HUES48 (cell line): ENCODE data around the gene SEL1L3.

Source experiments
- H3K27ac ChIP-seq: one replicate; pipeline ENCODE4 v1.7.0; 2013; ENCODE audit warnings: low read depth, low read length, inconsistent platforms
- H3K27me3 ChIP-seq: 2 replicates; pipeline ENCODE4 v1.6.1; 2013; ENCODE audit warnings: mild to moderate bottlenecking, low read length; ENCODE audit not compliant: control insufficient read depth, insufficient read depth
- H3K36me3 ChIP-seq: 2 replicates; pipeline ENCODE4 v1.6.1; 2013; ENCODE audit warnings: low read length; ENCODE audit not compliant: control insufficient read depth, insufficient read depth
- H3K4me1 ChIP-seq: 2 replicates; pipeline ENCODE4 v1.6.1; 2013; ENCODE audit warnings: mild to moderate bottlenecking, low read length; ENCODE audit not compliant: control insufficient read depth, insufficient read depth
- H3K4me3 ChIP-seq: 2 replicates; pipeline ENCODE4 v1.5.1; 2013; ENCODE audit warnings: mild to moderate bottlenecking, low read depth, low read length
- H3K9ac ChIP-seq: 2 replicates; pipeline ENCODE4 v1.6.1; 2013; ENCODE audit warnings: mild to moderate bottlenecking, low read depth, low read length, moderate library complexity
- H3K9me3 ChIP-seq: 2 replicates; pipeline ENCODE4 v1.6.1; 2013; ENCODE audit warnings: low read length; ENCODE audit not compliant: control insufficient read depth, insufficient read depth

Gene SEL1L3

DNA sequence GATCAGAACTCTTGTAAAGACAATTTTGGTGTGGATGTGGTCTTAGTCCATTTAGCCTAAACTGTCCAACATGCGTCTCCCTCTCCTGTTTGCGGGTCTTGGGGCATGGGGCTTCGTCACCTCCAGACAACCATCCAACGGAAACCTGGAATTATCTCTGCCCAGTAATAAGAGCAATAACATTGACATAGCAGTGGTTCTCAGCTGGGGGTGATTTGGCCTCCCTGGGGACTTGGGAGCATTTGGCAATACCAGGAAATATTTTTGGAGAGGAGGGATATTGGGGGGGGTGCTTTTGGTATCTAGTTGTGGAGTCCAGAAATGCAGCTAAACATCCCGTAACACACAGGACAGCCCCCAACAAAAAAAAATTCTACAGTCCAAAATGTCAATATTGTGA is 47.2 kb downstream of the SEL1L3 start:
- H3K27ac ChIP-seq, result no peak overlapping the region
- no peak overlapping the region for H3K4me3 ChIP-seq
- H3K4me1 ChIP-seq, result peaks cover 31% of the 10 kb centered on the region
- H3K9ac ChIP-seq, result no peak overlapping the region
- no peaks in the 10 kb centered on the region for H3K9me3 ChIP-seq
- H3K36me3 ChIP-seq, result peaks cover 45% of the 10 kb centered on the region
- peaks cover 24% of the 10 kb centered on the region for H3K27me3 ChIP-seq

- H3K27ac ChIP-seq, result peak overlapping the region; percentile 74
- H3K36me3 ChIP-seq, result peaks cover 36% of the 10 kb centered on the region
Observed at GRCh38 chr4:25814301-25815136, 48.3 kb downstream of the SEL1L3 start.

GRCh38 chr4:25813448-25814106 is 49.2 kb downstream of the SEL1L3 start:
- peak overlapping the region; percentile 74 for H3K27ac ChIP-seq
- H3K27me3 ChIP-seq, result peaks cover 34% of the 10 kb centered on the region
- peaks cover 33% of the 10 kb centered on the region for H3K4me1 ChIP-seq
- H3K9ac ChIP-seq, result no peak overlapping the region
- H3K36me3 ChIP-seq, result peaks cover 26% of the 10 kb centered on the region
- peak overlapping the region; percentile 2; the same call in 1 of the 2 replicates for H3K4me3 ChIP-seq
- H3K9me3 ChIP-seq, result no peaks in the 10 kb centered on the region

More at GRCh38 chr4:25814301-25815136, 48.3 kb downstream of the SEL1L3 start:
- Histone ChIP-seq H3K27me3 (peaks cover 34% of the 10 kb centered on the region), H3K4me3 (no peak overlapping the region), H3K9me3 (no peaks in the 10 kb centered on the region), H3K4me1 (peaks cover 32% of the 10 kb centered on the region), H3K9ac (no peak overlapping the region)

DNA sequence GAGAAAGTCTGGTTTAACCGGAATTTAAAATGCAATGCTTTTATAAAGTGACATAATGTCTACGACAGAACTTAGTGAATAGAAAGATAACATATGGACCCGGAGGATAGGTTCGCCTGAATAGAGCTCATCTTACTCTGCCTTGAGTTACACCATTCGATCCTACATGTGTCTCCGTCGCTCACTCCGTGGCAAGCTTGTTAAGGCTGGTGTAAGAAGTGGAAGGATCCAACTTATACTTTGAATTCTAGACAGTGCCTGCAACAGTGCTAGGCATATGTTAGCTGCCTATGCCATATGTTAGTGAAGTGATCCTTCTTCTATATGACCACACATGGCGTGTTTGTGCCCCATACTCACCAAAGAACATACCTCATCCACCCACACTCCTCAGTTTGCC is 50.9 kb downstream of the SEL1L3 start:
- H3K27me3 ChIP-seq, result peaks cover 34% of the 10 kb centered on the region
- H3K27ac ChIP-seq, result no peak overlapping the region
- H3K36me3 ChIP-seq, result peaks cover 10% of the 10 kb centered on the region; the same call in 1 of the 2 replicates
- no peaks in the 10 kb centered on the region for H3K9me3 ChIP-seq
- peaks cover 50% of the 10 kb centered on the region for H3K4me1 ChIP-seq
- no peak overlapping the region for H3K9ac ChIP-seq
- H3K4me3 ChIP-seq, result no peak overlapping the region

- H3K4me1 ChIP-seq, result peaks cover 55% of the 10 kb centered on the region
- peaks cover 5% of the 10 kb centered on the region; the same call in 1 of the 2 replicates for H3K36me3 ChIP-seq
- H3K27ac ChIP-seq, result no peak overlapping the region
- peaks cover 34% of the 10 kb centered on the region for H3K27me3 ChIP-seq
- no peaks in the 10 kb centered on the region for H3K9me3 ChIP-seq
- H3K9ac ChIP-seq, result no peak overlapping the region
- H3K4me3 ChIP-seq, result no peak overlapping the region
Observed at GRCh38 chr4:25811374-25811690, 51.5 kb downstream of the SEL1L3 start.

DNA sequence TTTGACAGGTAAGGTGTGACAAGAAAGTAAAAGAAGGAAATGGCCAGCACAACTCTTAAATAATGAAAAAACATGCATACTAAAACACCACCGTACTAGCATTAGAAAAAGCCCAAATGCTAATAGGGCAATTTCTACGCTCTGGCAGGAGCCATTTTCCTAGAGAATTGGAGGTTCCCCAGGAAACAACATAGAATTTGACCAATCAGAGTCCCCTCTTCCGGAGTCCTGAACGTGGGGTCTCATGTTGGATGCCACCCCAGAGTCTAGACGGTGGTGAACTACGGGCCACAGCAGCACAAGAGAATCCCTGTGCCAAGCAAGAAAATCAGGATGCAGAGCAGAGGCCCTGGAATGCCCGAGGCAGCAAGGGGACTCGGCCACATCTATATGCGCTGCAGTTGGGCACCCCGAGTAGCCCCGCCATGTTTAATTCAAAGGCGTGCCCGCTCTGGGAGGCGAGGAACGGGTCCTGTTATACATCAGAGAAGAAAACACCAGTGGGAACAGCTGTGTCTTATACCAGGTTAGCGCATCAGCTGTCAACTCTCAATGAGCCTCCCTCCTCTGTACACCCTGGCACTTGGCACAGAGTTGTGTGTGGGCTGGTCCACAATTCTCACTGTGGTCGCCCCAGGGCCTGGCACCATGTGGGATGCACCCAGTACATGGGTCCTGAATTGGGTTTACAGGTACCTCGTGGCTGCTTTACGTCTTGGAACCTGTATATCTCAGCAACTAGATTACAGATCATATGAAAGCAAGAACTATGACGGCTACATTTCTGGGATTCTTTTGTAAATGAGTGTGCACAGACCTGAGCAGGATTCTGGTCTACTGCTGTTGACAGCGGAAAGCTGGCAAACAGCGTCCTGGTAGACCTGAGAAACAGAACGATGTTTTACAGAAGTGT is 52.1 kb downstream of the SEL1L3 start:
- no peak overlapping the region for H3K9ac ChIP-seq
- peaks cover 57% of the 10 kb centered on the region for H3K4me1 ChIP-seq
- H3K36me3 ChIP-seq, result peaks cover 4% of the 10 kb centered on the region; the same call in 1 of the 2 replicates
- H3K4me3 ChIP-seq, result no peak overlapping the region
- no peaks in the 10 kb centered on the region for H3K9me3 ChIP-seq
- peaks cover 34% of the 10 kb centered on the region for H3K27me3 ChIP-seq
- H3K27ac ChIP-seq, result no peak overlapping the region

DNA sequence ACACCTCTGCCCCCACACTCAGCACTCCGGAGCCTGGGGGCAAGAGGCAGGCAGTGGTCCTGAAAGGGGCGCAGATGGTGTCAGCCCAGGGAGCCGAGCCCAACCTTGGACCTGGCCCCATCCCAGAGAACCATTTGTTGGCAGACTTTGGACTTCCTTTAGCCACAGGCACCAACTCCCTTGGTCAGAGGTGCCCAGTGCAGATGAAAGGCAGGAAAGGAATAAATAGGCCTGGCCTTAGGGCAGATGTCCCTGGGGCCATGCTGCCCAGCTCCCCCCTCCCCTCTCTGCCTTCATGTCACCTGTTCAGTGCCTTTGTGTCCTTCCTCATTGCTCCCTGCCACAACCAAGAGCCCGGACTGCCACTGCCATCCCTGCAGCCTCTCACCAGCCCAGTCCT is 52.8 kb downstream of the SEL1L3 start:
- Histone ChIP-seq H3K4me3 (no peak overlapping the region), H3K4me1 (peaks cover 65% of the 10 kb centered on the region), H3K36me3 (no peaks in the 10 kb centered on the region)

GRCh38 chr4:25807102-25807728 is 55.6 kb downstream of the SEL1L3 start:
- Histone ChIP-seq H3K36me3 (peaks cover 22% of the 10 kb centered on the region), H3K27me3 (peaks cover 23% of the 10 kb centered on the region), H3K9me3 (no peaks in the 10 kb centered on the region), H3K4me3 (peak overlapping the region; percentile 7; the same call in 1 of the 2 replicates), H3K9ac (no peak overlapping the region), H3K27ac (peak overlapping the region; percentile 7), H3K4me1 (peaks cover 50% of the 10 kb centered on the region)

More for the DNA sequence above, 52.8 kb downstream of the SEL1L3 start:
- Histone ChIP-seq H3K9ac (no peak overlapping the region), H3K27me3 (peaks cover 34% of the 10 kb centered on the region), H3K9me3 (no peaks in the 10 kb centered on the region), H3K27ac (no peak overlapping the region)

DNA sequence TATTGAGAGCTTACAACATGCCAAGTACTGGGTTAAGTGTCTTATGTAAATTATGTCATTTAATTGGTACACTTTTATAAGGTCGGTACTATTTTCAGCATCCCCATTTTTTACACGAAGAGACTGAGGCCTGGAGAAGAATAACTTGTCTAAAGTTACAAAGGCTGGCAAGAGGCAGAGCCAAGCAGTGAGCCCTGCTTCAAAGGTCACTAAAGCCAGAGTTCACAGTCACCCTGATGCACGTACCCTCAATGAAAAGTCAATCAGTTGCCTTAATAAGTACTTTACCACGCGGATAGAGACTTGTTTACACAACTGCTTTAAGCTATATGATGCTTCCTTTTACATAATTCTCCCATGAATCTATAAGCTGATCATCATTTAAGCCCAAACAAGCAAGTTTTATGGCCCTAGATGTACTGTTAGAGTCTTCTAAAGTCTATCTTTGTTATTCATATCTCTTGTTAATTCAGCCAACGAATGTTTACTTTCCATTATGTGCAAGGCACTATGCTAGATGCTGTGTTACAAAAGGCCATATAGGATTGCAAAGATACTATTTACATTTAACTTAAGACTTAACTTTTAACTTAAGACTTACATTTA is 57.4 kb downstream of the SEL1L3 start:
- no peak overlapping the region for H3K27ac ChIP-seq
- H3K4me3 ChIP-seq, result no peak overlapping the region
- H3K9me3 ChIP-seq, result no peaks in the 10 kb centered on the region
- no peak overlapping the region for H3K9ac ChIP-seq
- H3K36me3 ChIP-seq, result peaks cover 31% of the 10 kb centered on the region
- peaks cover 33% of the 10 kb centered on the region for H3K4me1 ChIP-seq
- peaks cover 7% of the 10 kb centered on the region for H3K27me3 ChIP-seq

GRCh38 chr4:25803720-25804225 is 59.0 kb downstream of the SEL1L3 start:
- no peaks in the 10 kb centered on the region for H3K27me3 ChIP-seq
- no peak overlapping the region for H3K4me3 ChIP-seq
- no peaks in the 10 kb centered on the region for H3K9me3 ChIP-seq
- peaks cover 34% of the 10 kb centered on the region for H3K36me3 ChIP-seq
- H3K27ac ChIP-seq, result no peak overlapping the region
- no peak overlapping the region for H3K9ac ChIP-seq
- H3K4me1 ChIP-seq, result peaks cover 33% of the 10 kb centered on the region
